T-cell (primary cell): ENCODE results near the gene S100A8. TPM values are rescaled to one million over a fixed set of nuclear protein-coding genes. Genes with fewer than 3 reads are reported as not detected.

ENCODE experiments used
- ATAC-seq, 4 experiments: fragments of 200-7000 bp in 3 of 4; fragments of 150-1000 bp in 1 of 4; cut with Tn5 transposase; replicated peaks in 1 of 4; 1 replicate in 3 of 4; 2 replicates in 1 of 4; pipeline ENCODE4 v1.10.0; 2021; ENCODE audit warnings: moderate library complexity in 3 of 4, mild to moderate bottlenecking in 2 of 4, moderate number of reproducible peaks in 1 of 4
- CTCF ChIA-PET, 2 donors: fragments of 300-600 bp; sonication (Branson Sonifier 250); formaldehyde crosslinking; loops; one replicate each; lab custom pipeline; 2022; ENCODE audit warnings: antibody characterized with exemption in 2 of 2; lab: Charles Lee
- POLR2A ChIA-PET, 2 donors: fragments of 300-600 bp; sonication (Branson Sonifier 250); formaldehyde crosslinking; loops; one replicate each; lab custom pipeline; 2022; ENCODE audit warnings: antibody characterized with exemption in 2 of 2; lab: Charles Lee
- DNase-seq, 35 experiments: peaks; one replicate each; pipeline versions ENCODE4 v3.0.0 to v3.0.0-alpha.2; 2013 to 2023
- H3K27ac ChIP-seq: one replicate; pipeline ENCODE4 v1.5.1; 2013; ENCODE audit warnings: low read length
- H3K27me3 ChIP-seq, 2 experiments: replicated peaks in 1 of 2; 1 replicate in 1 of 2; 2 replicates in 1 of 2; pipeline versions ENCODE4 v1.6.1 to v1.7.0; 2013; ENCODE audit warnings: low read length in 1 of 2, mixed read lengths in 1 of 2; ENCODE audit not compliant: control insufficient read depth in 2 of 2, insufficient read depth in 2 of 2; ENCODE audit errors: extremely low read depth in 1 of 2
- H3K36me3 ChIP-seq, 2 donors: 1 replicate in 1 of 2; 2 replicates in 1 of 2; pipeline versions ENCODE4 v1.6.1 to v1.7.0; 2013; ENCODE audit warnings: low read length in 1 of 2; ENCODE audit not compliant: control insufficient read depth in 2 of 2, insufficient read depth in 1 of 2; ENCODE audit errors: extremely low read depth in 1 of 2
- H3K4me1 ChIP-seq, 2 experiments: 1 replicate in 1 of 2; 2 replicates in 1 of 2; pipeline versions ENCODE4 v1.6.1 to v1.7.0; 2013; ENCODE audit warnings: low read length in 2 of 2, mixed read lengths in 1 of 2; ENCODE audit not compliant: insufficient read depth in 2 of 2, control insufficient read depth in 1 of 2; ENCODE audit errors: extremely low read depth in 1 of 2
- H3K4me3 ChIP-seq, 2 donors: 1 replicate in 1 of 2; 2 replicates in 1 of 2; pipeline versions ENCODE4 v1.5.1 to v1.7.0; 2013; ENCODE audit warnings: mild to moderate bottlenecking in 2 of 2, low read length in 1 of 2, moderate library complexity in 1 of 2; ENCODE audit not compliant: control insufficient read depth in 1 of 2; ENCODE audit errors: extremely low read depth in 1 of 2
- H3K9me3 ChIP-seq: 2 replicates; pipeline ENCODE4 v1.7.0; 2013
- H3K27ac Mint-ChIP-seq, 2 donors: one replicate each; pipeline ENCODE4 v1.8.0; 2020 to 2021; ENCODE audit warnings: mild to moderate bottlenecking in 2 of 2, mixed read lengths in 2 of 2
- H3K27me3 Mint-ChIP-seq, 2 donors: one replicate each; pipeline ENCODE4 v1.8.0; 2021 to 2022; ENCODE audit warnings: mixed read lengths in 2 of 2
- H3K36me3 Mint-ChIP-seq: one replicate; pipeline ENCODE4 v1.8.0; 2021; ENCODE audit warnings: mixed read lengths
- H3K4me1 Mint-ChIP-seq, 3 donors: one replicate each; pipeline ENCODE4 v1.8.0; 2020 to 2022; ENCODE audit warnings: mixed read lengths in 3 of 3, mild to moderate bottlenecking in 1 of 3
- H3K4me3 Mint-ChIP-seq, 3 donors: one replicate each; pipeline ENCODE4 v1.8.0; 2020 to 2022; ENCODE audit warnings: mild to moderate bottlenecking in 3 of 3, mixed read lengths in 3 of 3, moderate library complexity in 3 of 3
- H3K9me3 Mint-ChIP-seq, 3 donors: one replicate each; pipeline ENCODE4 v1.8.0; 2020 to 2022; ENCODE audit warnings: mixed read lengths in 3 of 3
- WGBS: methylation state at CpG from one replicate; pipeline ENCODE4 v1.1.5; 2013; ENCODE audit warnings: missing lambda C conversion rate; ENCODE audit not compliant: insufficient coverage; 5-methylcytosine and 5-hydroxymethylcytosine counted together
- total RNA-seq, 35 experiments: library from RNA in 6 of 35; stranded (reverse) in 6 of 35; fragments of 120-200 nt in 1 of 35; gene quantifications; one replicate each; pipeline versions ENCODE4 v1.2.1 to v1.2.4 and lab custom pipeline; 2013 to 2026

S100A8 gene
- total RNA-seq, 5 donors from 2014 or later (not counting 1 experiment from before 2014, with no cell fraction given): 1.1 to 3.8 TPM; not detected in 3

DNA sequence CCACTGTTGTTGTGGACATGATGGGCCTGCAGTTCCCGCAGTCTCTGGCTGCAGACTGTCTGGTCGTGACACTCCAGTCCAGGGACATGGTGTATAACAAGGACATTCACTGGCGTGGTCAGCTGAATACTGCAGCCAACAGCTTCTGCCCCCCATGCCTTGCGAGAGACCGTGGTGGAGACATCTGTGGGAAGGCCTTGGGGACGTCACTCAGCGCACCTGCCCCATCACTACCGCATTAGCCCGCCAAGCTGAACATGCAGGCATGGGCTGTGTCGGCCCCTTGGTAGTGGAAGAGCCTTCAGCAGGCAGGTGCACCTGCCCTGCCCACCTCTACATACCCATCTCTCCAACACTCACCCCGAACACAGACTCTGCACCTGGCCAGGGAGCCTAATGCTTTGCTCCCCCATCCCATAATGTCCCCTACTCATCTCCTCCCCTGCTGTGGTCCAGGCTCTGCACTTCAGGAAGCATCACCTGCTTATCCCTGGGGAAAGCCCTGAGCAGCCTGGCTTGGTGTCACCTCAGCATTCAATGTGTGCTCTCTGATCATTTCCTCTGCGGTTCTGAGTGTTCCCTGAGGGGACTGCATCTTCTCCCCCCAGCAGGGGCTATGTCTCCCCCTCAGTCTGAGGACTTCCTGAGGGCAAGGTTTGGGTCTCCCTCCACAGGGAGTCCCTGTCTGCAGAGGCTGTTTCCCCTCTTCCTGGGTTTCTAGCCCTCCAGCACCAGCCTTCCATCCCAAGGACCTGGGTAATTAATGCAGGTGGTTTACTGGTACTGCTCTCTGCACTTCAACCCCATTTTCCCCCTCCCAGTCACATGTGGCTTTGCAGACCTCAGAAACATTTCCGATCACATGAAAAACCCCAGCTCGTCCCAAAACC, 45.4 kb downstream of the S100A8 start:
- H3K4me3 Mint-ChIP-seq: peak overlapping the region in 2 of 3 donors; percentile 15 to 74
- ChIA-PET CTCF (interaction anchor here in 1 of 2 donors (1.8 kb wide), 1 partner anchor 149 kb away, joined by 4 read pairs; no protein-coding TSS in a partner anchor), POLR2A (interaction anchor here in 1 of 2 donors (0.7 kb wide), 1 partner anchor 10 kb away, joined by 3 read pairs; no protein-coding TSS in a partner anchor)
- 59% methylated on average over 13 of the region's 14 CpGs for WGBS
- H3K27me3 ChIP-seq: peaks cover 0 to 51% of the 10 kb centered on the region in 2 experiments
- H3K36me3 ChIP-seq: no peaks in the 10 kb centered on the region
- H3K4me1 ChIP-seq: peaks cover 27 to 38% of the 10 kb centered on the region in 2 experiments
- H3K36me3 Mint-ChIP-seq: no peaks in the 10 kb centered on the region
- H3K4me1 Mint-ChIP-seq: peaks cover 34 to 56% (median 37%) of the 10 kb centered on the region in 3 donors
- no peak overlapping the region for H3K27ac Mint-ChIP-seq
- DNase-seq (peak in 1 of 35 experiments; percentile 44), ATAC-seq (peak in 2 of 4 experiments; percentile 25 to 78)
- no peaks in the 10 kb centered on the region for H3K9me3 Mint-ChIP-seq
- H3K9me3 ChIP-seq: no peaks in the 10 kb centered on the region
- no peak overlapping the region for H3K27ac ChIP-seq
- H3K4me3 ChIP-seq: no peak overlapping the region
- peaks cover 16 to 58% of the 10 kb centered on the region in 2 donors for H3K27me3 Mint-ChIP-seq

DNA sequence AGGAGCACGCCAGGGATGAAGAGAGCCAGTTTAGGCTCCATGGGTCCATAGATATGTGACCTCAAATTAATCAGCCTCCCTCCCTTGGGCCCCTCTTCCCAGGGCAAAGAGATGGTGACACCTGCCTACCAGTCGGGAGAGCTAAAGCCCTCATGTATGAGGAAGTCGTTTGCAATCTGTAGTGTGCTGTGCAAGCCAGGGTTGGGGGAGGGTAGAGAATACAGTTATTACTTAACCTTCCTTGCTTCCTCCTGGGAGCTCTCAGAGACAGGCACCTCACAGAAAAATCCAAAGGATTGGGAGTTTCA, 46.2 kb downstream of the S100A8 start:
- Mint-ChIP-seq H3K27ac (no peak overlapping the region), H3K9me3 (no peaks in the 10 kb centered on the region), H3K4me3 (peak overlapping the region in 1 of 3 donors; percentile 74), H3K27me3 (peaks cover 16 to 53% of the 10 kb centered on the region in 2 donors), H3K36me3 (no peaks in the 10 kb centered on the region), H3K4me1 (peaks cover 40 to 63% (median 43%) of the 10 kb centered on the region in 3 donors)
- CTCF ChIA-PET: interaction anchor here in 1 of 2 donors (1.8 kb wide), 1 partner anchor 149 kb away, joined by 4 read pairs; no protein-coding TSS in a partner anchor
- H3K27me3 ChIP-seq: peaks cover 0 to 49% of the 10 kb centered on the region in 2 experiments
- H3K4me1 ChIP-seq: peaks cover 35 to 44% of the 10 kb centered on the region in 2 experiments
- H3K36me3 ChIP-seq: no peaks in the 10 kb centered on the region
- H3K27ac ChIP-seq: no peak overlapping the region
- no peak for DNase-seq
- no CpG with 5 or more reads among the region's 3 CpGs for WGBS
- H3K4me3 ChIP-seq: no peak overlapping the region
- H3K9me3 ChIP-seq: no peaks in the 10 kb centered on the region
- ATAC-seq: no peak
- POLR2A ChIA-PET: no interaction called here

DNA sequence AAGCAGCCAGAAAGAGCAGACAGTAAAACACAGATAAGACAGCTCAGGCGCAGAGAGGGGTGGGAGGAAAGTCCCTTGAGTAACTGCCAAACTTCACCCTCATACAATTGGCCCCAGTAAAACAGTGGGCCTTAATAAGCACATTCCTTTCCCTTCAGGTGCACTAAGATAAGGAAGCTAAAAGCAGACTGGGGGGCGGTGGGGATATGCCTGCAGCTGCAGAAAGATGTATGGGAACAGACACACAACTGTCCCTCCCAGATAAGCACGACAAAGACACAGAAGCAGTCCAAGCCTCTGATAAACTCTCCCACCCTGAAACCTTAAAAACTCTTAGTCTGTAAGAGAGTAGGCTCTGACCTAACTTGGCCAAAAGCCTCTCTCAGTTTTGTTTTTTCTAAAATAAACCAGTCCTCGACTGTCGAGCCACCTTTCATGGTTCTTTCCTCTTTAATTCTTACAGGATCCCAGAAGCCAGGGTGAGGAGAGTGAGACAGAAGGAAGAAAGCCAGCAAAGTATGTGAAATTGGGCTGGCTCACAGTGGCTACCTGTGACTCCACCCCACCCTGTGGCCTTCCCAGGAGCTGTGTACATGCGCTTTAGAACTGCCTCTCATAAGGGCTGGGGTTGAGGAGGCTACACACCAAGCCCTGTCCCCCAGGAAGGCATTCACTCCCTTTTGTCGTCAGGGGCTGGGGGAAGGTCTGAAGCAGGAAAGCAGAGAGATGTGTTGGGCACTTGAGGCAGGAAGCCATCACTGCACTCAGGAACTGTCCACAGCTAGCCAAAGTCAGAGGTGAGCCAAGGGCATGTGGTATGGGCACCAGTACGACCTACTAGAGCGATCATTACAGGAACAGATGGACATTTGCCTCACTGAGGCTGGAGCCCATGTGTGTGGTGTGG, 46.8 kb downstream of the S100A8 start:
- Histone ChIP-seq H3K9me3 (no peaks in the 10 kb centered on the region), H3K27me3 (peaks cover 0 to 44% of the 10 kb centered on the region in 2 experiments), H3K4me3 (no peak overlapping the region), H3K27ac (no peak overlapping the region), H3K36me3 (no peaks in the 10 kb centered on the region), H3K4me1 (peaks cover 36 to 44% of the 10 kb centered on the region in 2 experiments)
- CTCF ChIA-PET: interaction anchor here in 1 of 2 donors (1.0 to 1.8 kb wide), 2 partner anchors 8 to 150 kb away, joined by 4 to 7 read pairs; no protein-coding TSS in a partner anchor
- H3K4me3 Mint-ChIP-seq: peak overlapping the region in 1 of 3 donors; percentile 74
- H3K9me3 Mint-ChIP-seq: no peaks in the 10 kb centered on the region
- ATAC-seq: no peak
- no peak for DNase-seq
- peaks cover 47 to 69% (median 50%) of the 10 kb centered on the region in 3 donors for H3K4me1 Mint-ChIP-seq
- no peaks in the 10 kb centered on the region for H3K36me3 Mint-ChIP-seq
- POLR2A ChIA-PET: no interaction called here
- peaks cover 11 to 48% of the 10 kb centered on the region in 2 donors for H3K27me3 Mint-ChIP-seq
- no peak overlapping the region for H3K27ac Mint-ChIP-seq
- WGBS: 60% methylated on average over 3 of the region's 9 CpGs

DNA sequence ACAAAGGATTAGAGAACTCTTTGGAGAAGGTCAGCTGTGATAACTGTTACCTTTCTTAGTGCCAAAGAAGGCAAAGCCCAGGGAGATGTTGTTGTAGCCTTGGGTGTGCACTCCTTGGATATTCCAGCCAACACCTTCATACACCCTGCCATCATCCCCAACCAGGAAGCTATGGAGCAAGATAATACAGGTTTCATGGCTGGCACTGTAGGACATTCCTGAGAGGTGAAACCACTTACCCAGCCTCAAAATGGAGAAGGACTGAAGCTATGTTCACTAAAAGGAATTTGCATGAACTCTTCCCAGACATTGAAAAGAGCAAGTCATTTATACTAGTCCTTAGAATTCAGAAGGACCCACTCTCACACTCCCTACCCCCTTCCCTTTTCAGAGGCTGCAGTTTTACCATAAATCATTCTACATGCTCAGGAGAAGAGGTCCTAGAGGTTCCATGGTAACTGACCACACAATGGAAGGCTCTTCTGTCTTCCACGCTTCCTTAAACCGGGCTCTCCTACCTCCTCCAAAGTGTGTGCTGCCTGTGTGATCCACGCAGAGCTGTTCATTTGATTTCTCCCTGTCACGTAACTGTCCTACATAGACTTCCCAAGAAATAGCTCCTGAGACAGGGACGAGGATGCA, 47.7 kb downstream of the S100A8 start:
- peaks cover 36 to 44% of the 10 kb centered on the region in 2 experiments for H3K4me1 ChIP-seq
- 49% methylated on average over 5 of the region's 5 CpGs for WGBS
- no peak overlapping the region for H3K27ac Mint-ChIP-seq
- no peak for DNase-seq
- peaks cover 9 to 50% of the 10 kb centered on the region in 2 donors for H3K27me3 Mint-ChIP-seq
- ChIA-PET POLR2A (no interaction called here), CTCF (interaction anchor here (1.0 to 1.3 kb wide), 2 partner anchors 9 kb away, joined by 4 to 7 read pairs; no protein-coding TSS in a partner anchor)
- H3K9me3 Mint-ChIP-seq: no peaks in the 10 kb centered on the region
- H3K27ac ChIP-seq: no peak overlapping the region
- no peak overlapping the region for H3K4me3 ChIP-seq
- no peaks in the 10 kb centered on the region for H3K9me3 ChIP-seq
- peaks cover 0 to 36% of the 10 kb centered on the region in 2 experiments for H3K27me3 ChIP-seq
- no peak for ATAC-seq
- no peaks in the 10 kb centered on the region for H3K36me3 Mint-ChIP-seq
- H3K36me3 ChIP-seq: no peaks in the 10 kb centered on the region
- H3K4me3 Mint-ChIP-seq: peak overlapping the region in 1 of 3 donors; percentile 74
- peaks cover 56 to 78% (median 56%) of the 10 kb centered on the region in 3 donors for H3K4me1 Mint-ChIP-seq

DNA sequence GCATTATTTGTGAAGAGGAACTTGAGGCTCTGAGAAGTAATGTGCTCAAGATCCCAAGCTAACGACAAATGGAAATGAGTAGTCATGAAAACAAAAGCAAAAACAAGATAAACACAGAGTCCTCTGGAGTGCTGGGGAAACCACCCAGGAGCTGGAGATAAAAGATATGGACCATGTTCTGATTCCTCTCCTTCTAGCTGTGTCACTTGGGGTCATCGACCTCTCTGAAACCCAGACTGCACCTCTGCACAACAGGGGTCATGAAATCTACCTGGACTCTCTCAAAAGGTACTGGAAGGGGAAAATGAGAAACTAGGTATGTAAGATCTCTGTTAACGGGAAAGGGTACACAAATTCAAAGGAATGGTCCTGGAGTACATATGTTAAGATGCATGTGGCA, 48.7 kb downstream of the S100A8 start:
- Histone ChIP-seq H3K4me3 (no peak overlapping the region), H3K9me3 (no peaks in the 10 kb centered on the region), H3K4me1 (peaks cover 36 to 44% of the 10 kb centered on the region in 2 experiments), H3K27me3 (peaks cover 0 to 31% of the 10 kb centered on the region in 2 experiments), H3K36me3 (no peaks in the 10 kb centered on the region), H3K27ac (no peak overlapping the region)
- ATAC-seq (no peak), DNase-seq (no peak)
- Mint-ChIP-seq H3K4me3 (no peak overlapping the region), H3K9me3 (no peaks in the 10 kb centered on the region), H3K27me3 (peaks cover 6 to 41% of the 10 kb centered on the region in 2 donors), H3K27ac (no peak overlapping the region), H3K4me1 (peaks cover 56 to 79% (median 56%) of the 10 kb centered on the region in 3 donors), H3K36me3 (no peaks in the 10 kb centered on the region)
- ChIA-PET CTCF (interaction anchor here (1.3 to 1.5 kb wide), 2 partner anchors 10 to 11 kb away, joined by 4 read pairs; no protein-coding TSS in a partner anchor), POLR2A (no interaction called here)
- WGBS: 78% methylated on average over 1 of the region's 3 CpGs
